ENCODE results near the gene SLBP. TPM values are rescaled to one million over a fixed set of nuclear protein-coding genes. Genes with fewer than 3 reads are reported as not detected.

SLBP gene
- total RNA-seq = 39.9 and 63.3 TPM in 2 replicates
- polyA plus RNA-seq = 62.0 TPM in 2 replicates

DNA sequence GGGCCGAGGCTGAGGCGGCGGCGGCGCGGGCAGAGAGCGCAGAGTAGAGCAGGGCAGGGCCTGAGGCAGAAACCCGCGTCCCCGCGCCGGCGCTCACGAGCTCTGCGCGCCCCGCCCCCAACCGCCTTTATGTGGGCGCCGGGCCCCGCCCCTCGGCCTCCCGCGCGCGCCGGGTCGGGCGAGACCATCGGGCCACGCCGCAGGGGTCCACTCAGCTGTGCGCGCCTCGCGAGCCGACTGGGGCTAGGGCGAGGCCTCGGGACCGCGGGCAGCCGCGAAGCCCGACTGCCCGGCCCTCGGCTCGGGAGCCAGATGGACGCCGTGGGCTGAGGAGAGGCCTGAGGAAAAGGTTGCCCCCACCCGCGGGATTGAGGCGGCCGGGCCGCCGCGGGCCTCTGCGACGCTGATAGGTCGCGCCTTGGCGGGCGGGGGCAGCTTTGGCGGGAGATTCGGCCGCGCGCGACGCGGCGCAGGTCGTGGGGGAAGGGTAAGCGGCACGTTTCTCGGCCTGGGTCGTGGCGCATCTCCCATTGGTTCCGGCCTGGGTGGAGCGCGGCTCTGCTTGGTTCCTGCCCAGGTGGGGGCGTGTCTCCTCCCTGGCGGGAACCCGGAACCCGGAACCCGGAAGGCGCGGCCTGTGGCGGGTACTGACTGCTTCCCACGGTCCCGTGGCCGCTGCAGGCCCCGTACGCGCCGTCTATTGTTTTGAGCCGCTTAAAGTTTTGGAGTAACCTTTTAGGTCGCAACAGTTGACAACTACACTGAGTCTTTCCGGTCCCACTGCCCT lies at the start of gene SLBP:
SLBP (minus strand) TSS at position 104 of the 787 bp plus-strand sequence. CDS start 131 bp downstream, outside the sequence.
- Histone ChIP-seq H3K4me1 (ENCODE audit: low read depth) (peaks cover 23% of the 10 kb centered on the region), H3K27ac (peak within 1 kb of the TSS; percentile 98), H3K4me3 (peak within 1 kb of the TSS; percentile 93), H3K36me3 (no peaks in the 10 kb centered on the region), H3K27me3 (no peaks in the 10 kb centered on the region), H3K9me3 (ENCODE audit: low read depth) (no peaks in the 10 kb centered on the region)
- peak; percentile 93 to 97 for DNase-seq (ENCODE audit: low read depth in 1 of 2, low spot score in 1 of 2)
- TF ChIP-seq, protein P1, sequence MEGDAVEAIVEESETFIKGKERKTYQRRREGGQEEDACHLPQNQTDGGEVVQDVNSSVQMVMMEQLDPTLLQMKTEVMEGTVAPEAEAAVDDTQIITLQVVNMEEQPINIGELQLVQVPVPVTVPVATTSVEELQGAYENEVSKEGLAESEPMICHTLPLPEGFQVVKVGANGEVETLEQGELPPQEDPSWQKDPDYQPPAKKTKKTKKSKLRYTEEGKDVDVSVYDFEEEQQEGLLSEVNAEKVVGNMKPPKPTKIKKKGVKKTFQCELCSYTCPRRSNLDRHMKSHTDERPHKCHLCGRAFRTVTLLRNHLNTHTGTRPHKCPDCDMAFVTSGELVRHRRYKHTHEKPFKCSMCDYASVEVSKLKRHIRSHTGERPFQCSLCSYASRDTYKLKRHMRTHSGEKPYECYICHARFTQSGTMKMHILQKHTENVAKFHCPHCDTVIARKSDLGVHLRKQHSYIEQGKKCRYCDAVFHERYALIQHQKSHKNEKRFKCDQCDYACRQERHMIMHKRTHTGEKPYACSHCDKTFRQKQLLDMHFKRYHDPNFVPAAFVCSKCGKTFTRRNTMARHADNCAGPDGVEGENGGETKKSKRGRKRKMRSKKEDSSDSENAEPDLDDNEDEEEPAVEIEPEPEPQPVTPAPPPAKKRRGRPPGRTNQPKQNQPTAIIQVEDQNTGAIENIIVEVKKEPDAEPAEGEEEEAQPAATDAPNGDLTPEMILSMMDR (IDR thresholded peaks at IDR 0.05; ENCODE audit: low read depth, low read length) = no peak

DNA sequence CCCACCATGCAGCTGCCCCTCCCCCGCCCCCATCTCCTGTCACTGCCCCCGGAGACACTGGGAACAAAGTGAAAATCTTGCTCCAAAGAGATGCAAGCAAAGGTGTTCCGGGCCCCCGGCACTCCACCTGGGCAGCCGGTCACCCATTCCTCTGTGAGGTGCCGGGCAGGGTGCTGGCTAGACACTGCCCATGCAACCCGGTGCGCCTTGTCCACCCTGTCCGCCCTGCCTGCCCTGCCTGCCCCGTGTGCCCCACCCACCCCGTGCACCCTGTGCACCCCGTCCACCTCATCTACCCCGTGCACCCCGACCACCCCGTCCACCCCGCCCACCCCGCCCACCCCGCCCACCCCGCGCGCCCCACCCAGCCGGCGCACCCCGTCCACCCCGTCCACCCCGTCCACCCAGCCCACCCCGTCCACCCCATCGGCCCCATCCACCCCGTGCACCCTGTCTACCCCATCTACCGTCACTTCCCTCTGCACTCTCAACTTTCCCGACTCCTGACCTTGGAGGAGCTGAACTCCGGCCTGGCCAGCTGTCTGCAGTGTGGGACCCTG lies 49.1 kb upstream of the SLBP start:
- H3K4me1 ChIP-seq (ENCODE audit: low read depth) = no peaks in the 10 kb centered on the region
- H3K27me3 ChIP-seq = no peaks in the 10 kb centered on the region
- no peak overlapping the region for H3K4me3 ChIP-seq
- H3K9me3 ChIP-seq (ENCODE audit: low read depth) = no peaks in the 10 kb centered on the region
- no peak for DNase-seq (ENCODE audit: low read depth in 1 of 2, low spot score in 1 of 2)
- no peaks in the 10 kb centered on the region for H3K36me3 ChIP-seq
- no peak overlapping the region for H3K27ac ChIP-seq
- TF ChIP-seq, protein P1 (IDR thresholded peaks at IDR 0.05; ENCODE audit: low read depth, low read length) = no peak

DNA sequence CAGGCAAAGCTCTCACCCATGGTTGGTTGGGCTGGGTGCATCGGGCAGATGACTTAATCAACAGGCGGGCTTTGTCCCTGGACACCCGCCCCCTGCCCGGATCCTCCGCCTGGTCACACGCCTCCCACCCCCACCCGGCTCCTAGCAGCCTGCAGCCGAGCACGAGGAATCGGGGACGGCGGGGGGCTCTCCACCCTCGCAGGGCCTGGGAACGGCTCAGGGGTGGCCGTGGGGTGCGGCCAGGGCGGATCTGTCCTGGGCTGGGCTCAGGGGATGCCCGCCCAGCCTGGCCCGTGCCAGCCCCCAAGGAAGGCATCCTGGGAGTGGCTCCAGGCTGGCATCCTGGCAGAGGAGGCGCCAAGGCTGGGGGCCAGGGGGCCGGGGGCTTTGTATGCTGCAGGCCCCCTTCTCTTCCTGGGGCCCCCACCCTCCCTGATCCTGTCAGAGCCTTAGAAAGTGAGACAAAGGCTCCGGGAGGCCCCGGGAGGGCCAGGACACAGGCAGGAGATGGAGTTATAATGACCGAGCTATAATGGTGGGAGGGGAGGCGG lies 48.5 kb upstream of the SLBP start:
- Histone ChIP-seq H3K27me3 (no peaks in the 10 kb centered on the region), H3K27ac (no peak overlapping the region), H3K36me3 (no peaks in the 10 kb centered on the region), H3K9me3 (ENCODE audit: low read depth) (no peaks in the 10 kb centered on the region), H3K4me3 (no peak overlapping the region), H3K4me1 (ENCODE audit: low read depth) (no peaks in the 10 kb centered on the region)
- no peak for DNase-seq (ENCODE audit: low read depth in 1 of 2, low spot score in 1 of 2)
- TF ChIP-seq, protein P1 (IDR thresholded peaks at IDR 0.05; ENCODE audit: low read depth, low read length) = no peak

DNA sequence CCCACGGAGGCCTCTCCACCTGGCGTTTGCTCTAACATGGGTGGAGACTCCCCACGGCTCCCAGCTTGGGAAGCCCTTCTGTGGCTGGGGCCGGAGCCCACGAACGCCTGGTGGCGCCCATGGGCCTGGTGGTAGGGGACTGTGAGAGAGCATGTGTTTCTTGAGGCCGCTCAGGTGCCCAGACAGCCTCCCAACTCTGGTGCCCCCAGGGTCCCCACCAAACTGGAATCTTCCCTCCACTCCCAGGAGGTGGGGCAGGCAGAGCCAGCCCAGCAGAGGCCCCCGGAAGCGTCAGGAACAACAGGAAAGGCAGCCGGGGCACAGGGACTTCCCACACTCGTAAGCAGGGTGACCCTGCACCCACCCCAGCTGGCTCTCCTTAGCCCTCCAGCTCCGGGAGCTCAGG lies 47.7 kb upstream of the SLBP start:
- TF ChIP-seq, protein P1 (IDR thresholded peaks at IDR 0.05; ENCODE audit: low read depth, low read length) = no peak
- Histone ChIP-seq H3K9me3 (ENCODE audit: low read depth) (no peaks in the 10 kb centered on the region), H3K4me1 (ENCODE audit: low read depth) (no peaks in the 10 kb centered on the region), H3K27me3 (no peaks in the 10 kb centered on the region), H3K4me3 (no peak overlapping the region), H3K27ac (no peak overlapping the region), H3K36me3 (no peaks in the 10 kb centered on the region)
- no peak for DNase-seq (ENCODE audit: low read depth in 1 of 2, low spot score in 1 of 2)

DNA sequence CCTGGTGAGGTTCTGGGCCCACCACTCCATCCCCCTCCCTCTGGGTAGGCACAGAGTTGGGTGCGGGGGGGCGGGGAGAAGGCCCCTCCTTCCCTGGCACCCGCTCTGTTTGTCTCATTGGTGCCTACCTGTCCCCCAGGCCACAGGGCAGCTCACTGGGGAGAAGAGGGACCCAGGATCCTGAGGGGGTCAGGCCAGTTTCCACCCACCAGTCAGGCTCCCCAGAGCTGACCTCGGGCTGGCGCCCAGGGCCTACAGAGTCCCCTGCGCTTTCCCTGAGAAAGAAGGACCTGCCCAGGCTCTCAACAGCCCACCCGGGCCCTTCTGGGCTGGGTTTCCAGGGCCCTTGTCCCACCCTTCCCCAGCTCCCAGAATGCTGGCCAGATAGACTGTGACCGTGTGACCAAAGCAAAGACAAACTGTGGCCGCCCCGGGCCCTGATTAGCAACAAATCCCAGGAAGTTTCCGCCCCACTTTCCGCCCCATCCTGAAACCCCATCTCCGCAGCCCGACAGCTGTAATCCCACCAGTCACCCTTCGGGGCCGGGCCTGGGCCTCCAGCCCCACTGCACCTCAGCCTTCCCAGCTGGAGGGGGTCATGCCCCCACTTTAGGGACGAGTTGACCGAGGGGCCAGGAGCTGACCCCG lies 47.2 kb upstream of the SLBP start:
- DNase-seq (ENCODE audit: low read depth in 1 of 2, low spot score in 1 of 2) = no peak
- H3K4me3 ChIP-seq = no peak overlapping the region
- H3K4me1 ChIP-seq (ENCODE audit: low read depth) = no peaks in the 10 kb centered on the region
- H3K27ac ChIP-seq = no peak overlapping the region
- H3K36me3 ChIP-seq = no peaks in the 10 kb centered on the region
- no peaks in the 10 kb centered on the region for H3K27me3 ChIP-seq
- TF ChIP-seq, protein P1 (IDR thresholded peaks at IDR 0.05; ENCODE audit: low read depth, low read length) = no peak
- H3K9me3 ChIP-seq (ENCODE audit: low read depth) = no peaks in the 10 kb centered on the region
